ENCODE data around the gene MYMX. TPM values are rescaled to one million over a fixed set of nuclear protein-coding genes. Genes with fewer than 3 reads are reported as not detected.
"Not testable (repeated sequence)": the region's sequence is repeated elsewhere in the genome, so short reads cannot be mapped to it uniquely, and the experiment has no call there.

MYMX gene
- polyA plus RNA-seq, 5 donors = 0.37 to 1.8 (median 0.70) TPM

DNA sequence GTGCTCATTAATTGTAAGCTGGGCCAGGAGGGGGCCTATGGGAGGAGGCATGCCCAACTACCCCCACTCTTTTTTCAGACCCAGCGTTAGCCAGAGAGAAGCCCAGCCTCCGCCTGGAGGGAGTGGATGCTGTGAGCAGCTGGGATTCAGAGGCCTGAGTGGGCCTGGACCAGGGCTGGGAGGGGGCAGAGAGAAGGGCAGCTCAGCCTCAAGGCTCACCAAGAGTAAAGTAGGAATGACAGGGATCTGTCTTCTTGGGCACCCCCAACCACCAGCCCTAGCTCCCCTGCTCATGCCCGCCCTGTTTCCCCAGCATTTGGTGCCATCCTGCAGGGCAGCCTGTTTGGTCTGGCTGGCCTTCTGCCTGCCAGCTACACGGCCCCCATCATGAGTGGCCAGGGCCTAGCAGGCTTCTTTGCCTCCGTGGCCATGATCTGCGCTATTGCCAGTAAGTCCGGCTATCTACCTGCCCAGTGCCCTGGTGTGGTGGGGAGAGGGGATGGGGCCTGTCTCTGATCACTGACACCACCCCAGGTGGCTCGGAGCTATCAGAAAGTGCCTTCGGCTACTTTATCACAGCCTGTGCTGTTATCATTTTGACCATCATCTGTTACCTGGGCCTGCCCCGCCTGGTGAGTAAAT is 13.4 kb downstream of the MYMX start:
- DNase-seq = no peak

DNA sequence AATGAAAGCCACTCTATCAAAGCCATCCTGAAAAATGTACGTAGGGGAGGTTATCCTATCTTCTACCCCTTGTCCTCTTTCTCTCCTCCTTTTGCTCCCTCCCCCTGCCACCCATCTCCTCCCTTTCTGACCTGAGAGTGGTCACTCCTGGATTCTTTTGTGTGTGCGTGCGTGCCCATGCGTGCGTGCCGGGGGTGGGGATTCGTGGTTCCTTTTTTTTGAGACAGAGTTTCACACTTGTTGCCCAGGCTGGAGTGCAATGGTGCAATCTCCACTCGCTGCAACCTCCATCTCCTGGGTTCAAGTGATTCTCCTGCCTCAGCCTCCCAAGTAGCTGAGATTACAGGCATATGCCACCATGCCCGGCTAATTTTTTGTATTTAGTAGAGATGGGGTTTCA is 14.7 kb downstream of the MYMX start:
- DNase-seq = not testable (repeated sequence)

DNA sequence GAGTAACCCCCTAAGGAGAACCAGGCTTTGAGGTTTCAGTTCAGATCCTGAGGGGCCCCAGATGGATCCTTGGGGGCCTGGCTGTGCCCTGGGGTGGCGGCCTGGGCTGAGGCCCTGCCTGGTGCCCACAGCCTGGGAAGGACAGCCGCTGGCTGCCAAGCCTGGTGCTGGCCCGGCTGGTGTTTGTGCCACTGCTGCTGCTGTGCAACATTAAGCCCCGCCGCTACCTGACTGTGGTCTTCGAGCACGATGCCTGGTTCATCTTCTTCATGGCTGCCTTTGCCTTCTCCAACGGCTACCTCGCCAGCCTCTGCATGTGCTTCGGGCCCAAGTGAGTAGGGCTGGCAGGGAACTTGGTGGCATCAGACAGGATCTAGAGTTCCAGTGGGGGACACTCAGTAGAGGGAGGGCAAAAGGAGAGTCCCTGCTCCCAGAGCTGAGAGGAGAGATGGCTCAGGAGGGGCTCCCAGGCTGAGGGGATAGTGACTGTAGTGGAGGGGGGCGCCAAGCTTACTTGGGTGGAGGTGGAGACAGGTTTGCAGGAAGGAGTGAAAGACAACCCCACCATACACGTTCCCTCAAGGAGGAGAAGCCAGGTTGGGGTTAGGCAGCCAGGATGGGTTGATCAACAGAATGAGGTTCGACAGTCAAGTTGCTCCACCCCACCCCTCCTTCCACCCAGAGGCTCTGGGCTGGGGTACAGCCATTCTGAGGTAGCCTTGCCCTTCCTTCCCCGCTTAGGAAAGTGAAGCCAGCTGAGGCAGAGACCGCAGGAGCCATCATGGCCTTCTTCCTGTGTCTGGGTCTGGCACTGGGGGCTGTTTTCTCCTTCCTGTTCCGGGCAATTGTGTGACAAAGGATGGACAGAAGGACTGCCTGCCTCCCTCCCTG is 16.2 kb downstream of the MYMX start:
- no peak for DNase-seq

DNA sequence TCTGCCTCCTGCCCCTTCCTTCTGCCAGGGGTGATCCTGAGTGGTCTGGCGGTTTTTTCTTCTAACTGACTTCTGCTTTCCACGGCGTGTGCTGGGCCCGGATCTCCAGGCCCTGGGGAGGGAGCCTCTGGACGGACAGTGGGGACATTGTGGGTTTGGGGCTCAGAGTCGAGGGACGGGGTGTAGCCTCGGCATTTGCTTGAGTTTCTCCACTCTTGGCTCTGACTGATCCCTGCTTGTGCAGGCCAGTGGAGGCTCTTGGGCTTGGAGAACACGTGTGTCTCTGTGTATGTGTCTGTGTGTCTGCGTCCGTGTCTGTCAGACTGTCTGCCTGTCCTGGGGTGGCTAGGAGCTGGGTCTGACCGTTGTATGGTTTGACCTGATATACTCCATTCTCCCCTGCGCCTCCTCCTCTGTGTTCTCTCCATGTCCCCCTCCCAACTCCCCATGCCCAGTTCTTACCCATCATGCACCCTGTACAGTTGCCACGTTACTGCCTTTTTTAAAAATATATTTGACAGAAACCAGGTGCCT is 16.9 kb downstream of the MYMX start:
- no peak for DNase-seq

DNA sequence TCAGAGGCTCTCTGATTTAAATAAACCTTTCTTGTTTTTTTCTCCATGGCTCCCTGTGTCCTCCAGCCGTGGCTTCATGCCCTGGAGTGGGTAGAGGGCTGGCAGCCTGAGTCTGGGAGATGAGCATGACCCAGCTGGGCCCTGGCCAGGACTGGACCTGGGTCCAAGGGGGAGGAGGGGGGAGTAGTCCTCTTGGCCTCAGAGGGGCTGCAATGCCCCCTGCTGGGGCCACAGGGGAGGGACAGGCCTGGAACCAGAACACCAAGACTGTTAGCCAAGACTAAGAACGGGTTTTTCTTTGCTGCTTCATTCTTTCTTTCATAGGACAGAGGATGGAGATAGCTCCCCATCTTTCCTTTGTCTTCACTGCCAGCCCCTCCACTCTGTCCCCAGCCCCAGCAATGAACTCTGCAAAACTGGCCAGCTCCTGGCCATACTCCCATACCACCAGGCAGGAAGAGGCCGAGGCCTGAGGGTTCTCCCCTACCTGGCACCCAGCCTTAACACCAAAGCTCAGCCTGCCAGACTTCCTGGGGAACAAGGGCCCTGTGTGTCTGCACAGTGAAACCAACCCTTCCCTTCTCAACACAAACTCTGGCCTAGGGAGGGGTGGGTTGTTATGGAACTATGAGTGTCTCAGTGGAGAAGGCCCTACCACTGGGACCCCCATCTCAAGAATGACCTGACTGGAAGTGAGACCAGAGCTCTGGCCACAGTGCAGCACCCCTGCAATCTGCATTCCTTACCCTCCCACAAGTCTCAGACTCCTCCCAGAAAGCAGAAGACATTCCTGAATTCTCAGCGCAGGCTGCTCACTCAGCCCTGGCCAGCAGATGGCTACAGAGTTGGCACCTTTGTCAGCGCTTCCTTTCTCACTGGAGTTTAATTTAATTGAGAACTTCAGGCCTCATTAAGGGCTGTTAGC is 17.6 kb downstream of the MYMX start:
- no peak for DNase-seq

DNA sequence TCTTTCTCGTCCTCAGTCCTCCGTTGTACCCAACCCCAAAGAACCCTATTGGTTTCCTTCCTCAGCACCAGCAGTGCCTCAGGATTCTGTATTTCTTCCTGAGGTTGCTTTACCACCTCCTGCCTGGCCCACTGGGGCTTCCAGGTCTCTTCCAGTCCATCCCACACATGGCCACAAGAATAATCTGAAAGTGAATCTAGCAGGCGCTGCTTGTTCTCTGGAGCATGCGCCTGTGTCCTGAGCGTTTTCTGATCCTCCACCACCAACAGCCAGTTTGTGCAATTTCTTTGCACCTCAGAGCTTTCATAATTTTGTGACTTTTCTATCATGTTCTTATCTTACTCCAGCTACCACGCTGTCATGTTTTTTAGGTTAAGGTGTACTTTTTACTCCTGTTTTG is 18.5 kb downstream of the MYMX start:
- DNase-seq = no peak

DNA sequence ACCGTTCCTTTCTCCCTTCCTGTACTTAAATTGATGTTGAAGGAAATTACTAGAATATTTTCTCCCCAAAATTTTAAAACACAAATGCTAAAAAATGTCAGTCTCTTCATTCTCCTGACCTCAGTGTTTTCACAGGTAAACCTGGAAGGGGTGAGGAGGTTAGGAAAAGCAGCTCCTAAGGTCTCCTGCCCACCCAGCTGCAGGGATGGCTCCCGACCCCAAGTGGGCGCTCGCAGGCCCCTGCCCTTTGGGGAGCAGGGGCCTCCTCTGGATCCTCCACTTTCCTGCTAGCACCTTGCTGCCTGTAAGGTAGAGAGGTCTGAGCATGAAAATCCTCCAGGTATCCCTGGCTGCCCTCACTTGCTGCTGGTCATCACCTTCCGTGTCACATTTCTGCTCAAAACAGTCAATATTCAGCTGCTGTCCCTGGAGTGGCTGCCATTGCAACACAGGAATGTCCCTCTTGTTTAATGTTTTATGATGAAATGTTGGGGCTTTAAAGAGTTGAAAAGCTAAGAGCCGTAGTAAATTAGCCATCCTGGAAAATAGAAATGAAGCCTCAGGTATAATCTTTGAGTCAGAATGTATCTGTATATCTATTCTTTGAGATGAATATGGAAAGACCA is 19.3 kb downstream of the MYMX start:
- DNase-seq = no peak

DNA sequence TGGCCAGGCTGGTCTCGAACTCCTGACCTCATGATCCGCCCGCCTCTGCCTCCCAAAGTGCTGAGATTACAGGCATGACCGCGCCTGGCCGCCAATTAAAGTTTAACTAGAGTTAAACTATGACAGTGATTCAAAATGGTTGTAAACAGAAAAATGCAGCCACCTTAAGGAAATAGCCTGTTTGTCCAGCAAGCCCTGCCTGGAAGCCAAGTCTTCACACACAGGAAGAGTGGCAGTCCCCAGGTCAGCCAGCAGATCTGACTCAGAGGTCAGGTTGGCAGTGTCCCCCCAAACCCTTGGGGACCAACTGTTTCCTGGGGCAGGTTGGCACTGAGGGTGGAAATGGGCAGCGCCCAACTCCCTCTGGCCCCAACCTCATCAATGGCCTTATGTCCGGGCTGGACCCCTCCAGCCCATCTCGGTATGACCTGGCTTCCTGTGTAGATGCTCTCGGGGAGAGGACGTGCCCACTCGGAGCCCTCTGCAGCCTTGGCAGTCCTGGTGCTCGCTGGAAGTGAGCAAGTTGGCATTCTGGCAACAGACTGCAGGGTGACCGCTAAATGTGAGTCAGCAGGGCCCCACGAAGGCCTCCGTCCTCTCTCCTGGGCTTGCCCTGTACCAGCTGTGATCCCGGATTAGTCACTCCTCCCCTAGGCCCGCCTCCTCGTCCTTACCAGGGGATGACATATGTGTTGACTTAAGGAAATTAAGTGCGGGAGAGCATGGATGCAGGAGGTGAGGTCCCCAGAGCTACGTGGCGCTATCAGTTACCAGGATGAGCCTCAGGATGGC is 20.5 kb downstream of the MYMX start:
- peak in 1 of 2 donors; percentile 80 for DNase-seq

DNA sequence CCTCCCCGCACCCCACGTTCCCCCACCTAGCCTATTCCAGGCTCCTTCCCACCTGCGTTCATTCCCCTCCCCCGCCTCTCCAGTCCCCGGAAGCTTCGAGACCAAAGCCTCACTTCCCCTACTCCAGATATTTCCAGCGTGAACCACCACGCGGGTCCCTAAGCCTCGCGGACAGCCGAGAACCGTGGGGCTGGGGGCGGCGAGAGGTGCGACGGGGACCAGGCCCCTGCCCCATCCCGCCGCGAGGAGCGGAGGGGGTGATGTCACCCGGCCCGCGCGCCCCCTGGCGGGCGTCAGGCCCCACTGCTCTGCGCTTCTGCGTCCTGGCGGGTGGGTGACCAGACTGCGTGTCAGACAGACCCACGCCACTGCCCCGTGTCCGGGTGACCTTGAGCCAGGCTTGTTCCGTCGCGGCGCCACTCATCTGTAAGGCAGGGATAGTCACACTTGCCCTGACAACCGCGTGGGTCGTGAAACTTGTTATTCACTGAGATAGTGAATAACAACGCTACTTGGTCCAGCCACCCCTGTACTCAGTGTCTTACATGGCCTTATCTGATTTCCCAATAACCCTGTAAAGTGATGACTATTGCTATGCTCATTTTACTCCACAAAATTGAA is 21.2 kb downstream of the MYMX start:
- no peak for DNase-seq

DNA sequence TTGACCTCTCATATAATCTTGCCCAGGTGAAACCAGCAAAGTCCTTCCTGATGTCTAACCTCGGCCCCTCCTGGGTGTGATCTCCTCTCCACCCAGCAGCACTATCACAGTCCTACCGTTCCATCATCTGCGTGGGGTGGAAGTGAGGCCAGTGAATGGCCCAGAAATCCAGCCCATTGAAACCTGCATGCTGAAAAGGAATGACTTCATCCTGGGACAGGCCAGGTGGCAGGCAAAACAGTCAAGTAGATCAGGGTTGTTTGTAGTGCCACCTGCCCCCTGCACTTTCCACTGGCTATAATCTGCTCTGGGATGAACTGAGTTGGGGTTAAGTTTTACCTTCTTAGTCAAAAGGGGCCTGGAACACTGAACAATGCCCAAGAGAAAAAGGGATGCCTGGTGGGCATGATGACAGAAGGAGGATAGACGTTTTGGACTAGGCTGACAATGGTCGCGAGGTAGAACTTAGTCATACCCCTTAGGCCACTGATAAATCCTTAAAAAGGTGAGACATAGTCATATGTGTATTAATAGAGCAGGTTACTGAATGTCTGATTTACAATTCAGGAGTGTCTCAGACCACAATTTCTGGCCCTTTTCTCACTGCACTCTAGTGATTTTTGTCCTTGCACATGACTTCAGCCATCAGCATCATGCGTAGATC is 22.1 kb downstream of the MYMX start:
- no peak for DNase-seq

DNA sequence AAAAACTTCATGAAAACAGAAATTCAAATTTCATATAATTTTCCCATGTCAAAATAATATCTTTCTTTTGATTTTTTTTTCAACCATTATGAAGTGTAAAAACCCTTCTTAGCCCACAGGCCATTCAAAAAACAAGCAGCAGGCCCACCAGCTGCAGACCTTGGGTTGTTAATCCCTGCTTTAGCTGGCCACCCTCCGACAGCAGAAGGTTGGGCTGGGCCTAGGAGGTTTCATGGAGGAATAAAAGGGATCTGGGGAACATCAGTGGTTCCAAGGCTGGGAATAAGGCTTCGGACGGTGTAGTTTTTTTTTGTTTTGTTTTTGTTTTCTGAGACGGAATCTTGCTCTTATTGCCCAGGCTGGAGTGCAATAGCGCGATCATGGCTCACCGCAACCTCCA is 26.6 kb downstream of the MYMX start:
- no peak for DNase-seq

DNA sequence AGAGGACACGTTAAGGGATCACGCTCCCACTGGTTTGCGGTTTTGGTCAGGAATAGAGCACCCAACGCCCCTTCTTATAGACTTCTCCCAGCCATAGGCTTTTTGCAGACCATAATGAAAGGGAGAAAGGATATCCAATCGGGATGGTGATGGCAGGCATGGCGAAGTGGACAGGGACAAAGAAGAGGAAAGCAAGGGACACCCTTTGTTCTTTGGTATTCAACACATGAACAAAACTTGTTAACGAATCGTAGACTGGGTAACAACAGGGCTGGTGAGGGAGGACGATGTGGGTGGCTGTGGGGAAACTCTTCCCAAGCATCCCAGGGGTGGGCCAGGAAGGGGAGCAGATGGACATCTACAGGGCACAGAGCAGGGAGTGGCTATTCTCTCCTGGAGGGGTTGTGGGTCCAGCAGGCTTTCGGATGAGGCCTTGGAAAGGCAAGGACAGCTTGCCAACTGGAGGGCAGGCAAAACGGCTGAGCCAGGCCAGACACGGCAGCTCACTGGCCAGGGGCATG is 28.7 kb downstream of the MYMX start:
- DNase-seq = no peak

DNA sequence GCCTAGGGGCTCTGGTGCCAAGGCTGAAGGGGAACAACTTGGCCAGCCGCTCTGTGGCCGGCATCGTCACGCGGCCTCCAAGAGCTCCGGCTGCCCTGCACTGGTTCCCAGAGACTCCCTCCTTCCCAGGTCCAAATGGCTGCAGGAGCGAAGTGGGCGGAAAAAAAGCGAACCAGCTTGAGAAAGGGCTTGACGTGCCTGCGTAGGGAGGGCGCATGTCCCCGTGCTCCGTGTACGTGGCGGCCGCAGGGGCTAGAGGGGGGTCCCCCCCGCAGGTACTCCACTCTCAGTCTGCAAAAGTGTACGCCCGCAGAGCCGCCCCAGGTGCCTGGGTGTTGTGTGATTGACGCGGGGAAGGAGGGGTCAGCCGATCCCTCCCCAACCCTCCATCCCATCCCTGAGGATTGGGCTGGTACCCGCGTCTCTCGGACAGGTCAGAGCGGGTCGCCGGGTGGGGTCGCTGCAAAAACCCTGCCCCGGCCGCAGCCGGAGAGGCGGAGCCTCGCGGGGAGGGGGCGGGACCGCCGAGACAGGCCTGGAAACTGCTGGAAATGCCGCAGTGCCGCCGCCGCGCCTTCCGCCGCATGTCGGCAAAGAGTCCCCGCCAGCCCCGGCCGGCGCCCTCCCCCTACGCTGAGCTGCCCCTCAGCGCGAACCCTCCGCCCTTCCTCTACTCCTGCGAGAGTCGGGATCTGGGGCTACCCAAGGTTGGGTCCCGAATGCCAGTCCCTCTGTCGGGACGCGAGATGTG is 29.4 kb downstream of the MYMX start:
- DNase-seq = peak; percentile 87 to 90

DNA sequence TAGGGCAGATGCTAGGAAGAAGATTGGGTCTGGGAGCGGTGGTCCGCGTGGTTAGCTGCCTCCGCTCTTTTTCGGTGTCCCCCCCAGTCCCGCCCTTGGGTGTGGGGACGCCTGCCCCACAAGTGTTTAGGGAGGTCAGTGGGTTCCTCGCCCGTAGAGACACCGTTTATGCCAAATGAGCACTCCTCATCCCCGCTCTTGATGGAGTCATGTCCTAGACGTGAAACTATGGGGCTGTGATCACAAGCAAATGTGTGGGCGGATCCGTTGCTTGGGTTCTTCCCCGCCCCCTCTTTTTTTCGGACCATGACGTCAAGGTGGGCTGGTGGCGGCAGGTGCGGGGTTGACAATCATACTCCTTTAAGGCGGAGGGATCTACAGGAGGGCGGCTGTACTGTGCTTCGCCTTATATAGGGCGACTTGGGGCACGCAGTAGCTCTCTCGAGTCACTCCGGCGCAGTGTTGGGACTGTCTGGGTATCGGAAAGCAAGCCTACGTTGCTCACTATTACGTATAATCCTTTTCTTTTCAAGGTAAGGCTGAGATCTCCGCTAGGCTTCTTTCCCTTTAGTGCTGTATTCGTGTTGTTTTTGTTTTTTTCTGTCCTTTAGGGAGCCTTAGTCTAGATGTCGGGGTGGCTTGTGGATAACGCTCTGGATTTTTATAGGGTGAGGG is 30.1 kb downstream of the MYMX start, which contains the start of gene HSP90AB1:
HSP90AB1 (plus strand) TSS at position 439 of the 675 bp plus-strand sequence. CDS start 1,529 bp downstream, outside the sequence.
- peak; percentile 90 to 93 for DNase-seq

DNA sequence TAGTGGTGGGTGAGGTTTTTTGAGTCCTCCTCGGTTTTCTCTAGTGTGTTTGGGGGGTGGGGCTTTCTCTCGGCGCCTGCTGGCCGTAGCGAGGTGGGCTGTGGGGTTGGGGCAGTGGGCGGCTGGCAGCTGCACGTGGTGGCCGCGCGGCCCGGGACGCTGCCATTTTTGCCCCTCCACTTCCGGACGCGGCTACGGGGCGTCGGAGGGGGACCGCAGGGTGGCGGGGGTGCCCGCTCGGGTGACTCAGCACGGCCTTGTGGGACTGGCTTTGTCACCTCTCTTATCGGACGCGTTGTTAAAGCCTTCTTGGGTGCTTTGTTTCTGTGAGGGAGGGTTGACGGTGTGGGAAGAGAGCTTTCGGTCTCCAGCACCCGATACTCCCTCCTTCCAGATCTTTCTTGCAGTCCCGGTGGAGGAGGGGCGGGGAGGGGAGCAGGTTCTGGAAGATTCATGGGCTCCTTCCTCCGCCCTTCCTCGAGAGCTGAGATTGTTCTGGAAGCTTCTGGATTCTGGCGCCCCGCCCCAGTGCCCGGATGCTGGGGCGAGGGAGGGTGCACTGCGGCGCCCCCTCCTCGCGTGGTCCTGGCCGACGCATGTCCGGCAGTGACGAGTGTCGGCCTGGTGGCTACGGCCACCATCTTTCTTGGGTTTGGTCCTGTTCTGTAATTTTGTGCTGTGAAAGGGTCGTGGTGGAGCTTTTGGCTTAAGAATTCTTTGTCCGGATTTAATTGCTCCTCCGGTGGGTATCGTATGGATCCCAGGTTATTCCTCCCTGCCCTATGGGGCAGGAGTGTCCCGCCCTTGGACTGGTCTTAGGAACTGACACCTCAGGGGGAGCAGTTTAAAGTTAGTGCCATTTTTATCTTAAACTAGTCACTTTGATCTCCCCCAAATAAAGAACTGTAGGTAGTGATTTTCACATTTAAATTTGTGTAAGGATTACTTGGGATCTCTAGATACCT is 30.9 kb downstream of the MYMX start:
- peak; percentile 66 to 72 for DNase-seq

DNA sequence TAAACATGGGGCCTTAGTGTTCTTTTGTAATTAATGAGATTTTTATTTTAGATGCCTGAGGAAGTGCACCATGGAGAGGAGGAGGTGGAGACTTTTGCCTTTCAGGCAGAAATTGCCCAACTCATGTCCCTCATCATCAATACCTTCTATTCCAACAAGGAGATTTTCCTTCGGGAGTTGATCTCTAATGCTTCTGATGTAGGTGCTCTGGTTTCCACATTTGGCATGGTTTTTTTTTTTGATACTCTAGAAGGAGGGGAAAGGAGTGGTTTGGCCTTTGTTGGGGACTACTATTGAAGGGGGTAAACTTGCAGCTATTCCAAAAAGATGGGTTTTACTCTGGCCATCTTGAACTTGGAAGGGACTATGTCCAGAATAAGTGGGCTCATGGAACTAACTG is 31.9 kb downstream of the MYMX start:
- DNase-seq = no peak
